GM13976 (cell line): Measurements from ENCODE around the gene C1orf115.

Source experiments
- DNase-seq: peaks from one replicate; pipeline ENCODE4 v3.0.0; 2012; ENCODE audit warnings: low spot score
- in situ Hi-C: fragments of 300-500 bp; cut with MboI; formaldehyde crosslinking; loops from one replicate; pipeline ENCODE4 v1.12.0; 2022; ENCODE audit warnings: low sequenced_read_pairs, mixed read lengths, inconsistent platforms; ENCODE audit not compliant: unreplicated experiment
- TF ChIP-seq, protein P1 (sequence below): IDR thresholded peaks from 2 replicates; pipeline ENCODE4 v1.5.1; 2012; ENCODE audit warnings: borderline replicate concordance, mild to moderate bottlenecking; ENCODE audit not compliant: insufficient read depth; ENCODE audit errors: extremely low read depth, missing control alignments, control extremely low read depth

The C1orf115 gene

DNA sequence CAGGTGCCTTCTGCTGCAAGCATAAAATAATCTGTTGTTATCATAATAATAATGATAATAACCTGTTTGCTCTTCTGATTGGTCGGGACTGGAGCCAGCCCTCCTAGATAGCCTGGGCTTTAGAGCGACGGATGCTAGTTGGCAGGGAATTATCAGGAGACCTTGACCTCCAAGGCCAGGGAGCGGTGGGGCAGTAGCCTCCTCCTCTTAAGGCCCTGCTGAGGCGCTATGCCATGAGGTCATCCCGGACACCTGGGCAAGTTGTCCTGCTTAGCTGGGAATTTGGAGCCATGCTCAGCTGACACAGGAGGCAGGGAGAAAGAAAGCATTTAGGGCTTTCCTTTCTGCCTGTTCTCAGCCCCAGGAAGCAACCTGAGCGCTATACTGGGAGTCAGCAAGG is 15.6 kb downstream of the C1orf115 start:
- in situ Hi-C loops: no loop called here
- no peak for DNase-seq
- TF ChIP-seq, protein P1, sequence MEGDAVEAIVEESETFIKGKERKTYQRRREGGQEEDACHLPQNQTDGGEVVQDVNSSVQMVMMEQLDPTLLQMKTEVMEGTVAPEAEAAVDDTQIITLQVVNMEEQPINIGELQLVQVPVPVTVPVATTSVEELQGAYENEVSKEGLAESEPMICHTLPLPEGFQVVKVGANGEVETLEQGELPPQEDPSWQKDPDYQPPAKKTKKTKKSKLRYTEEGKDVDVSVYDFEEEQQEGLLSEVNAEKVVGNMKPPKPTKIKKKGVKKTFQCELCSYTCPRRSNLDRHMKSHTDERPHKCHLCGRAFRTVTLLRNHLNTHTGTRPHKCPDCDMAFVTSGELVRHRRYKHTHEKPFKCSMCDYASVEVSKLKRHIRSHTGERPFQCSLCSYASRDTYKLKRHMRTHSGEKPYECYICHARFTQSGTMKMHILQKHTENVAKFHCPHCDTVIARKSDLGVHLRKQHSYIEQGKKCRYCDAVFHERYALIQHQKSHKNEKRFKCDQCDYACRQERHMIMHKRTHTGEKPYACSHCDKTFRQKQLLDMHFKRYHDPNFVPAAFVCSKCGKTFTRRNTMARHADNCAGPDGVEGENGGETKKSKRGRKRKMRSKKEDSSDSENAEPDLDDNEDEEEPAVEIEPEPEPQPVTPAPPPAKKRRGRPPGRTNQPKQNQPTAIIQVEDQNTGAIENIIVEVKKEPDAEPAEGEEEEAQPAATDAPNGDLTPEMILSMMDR: no peak

DNA sequence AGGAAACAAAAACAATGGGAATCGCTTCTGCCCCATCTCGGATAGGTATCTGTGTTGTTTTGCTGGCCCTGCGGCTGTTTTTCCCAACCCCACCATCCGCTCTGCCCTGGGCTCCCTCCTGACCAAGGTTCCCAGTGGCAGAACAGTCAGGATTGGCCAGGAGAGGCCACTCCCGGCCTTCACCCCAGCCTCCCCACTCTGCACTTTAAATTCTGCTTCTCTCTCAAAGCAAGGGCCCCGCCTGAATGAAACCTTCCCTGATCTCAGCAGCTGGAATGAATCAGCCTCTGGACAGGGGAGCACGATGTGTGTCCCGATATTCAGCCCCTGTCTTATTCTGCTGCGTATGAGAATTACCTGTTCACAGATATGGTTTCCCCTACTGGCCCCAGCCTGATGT is 16.3 kb downstream of the C1orf115 start:
- in situ Hi-C loops: no loop called here
- TF ChIP-seq, protein P1: no peak
- no peak for DNase-seq

DNA sequence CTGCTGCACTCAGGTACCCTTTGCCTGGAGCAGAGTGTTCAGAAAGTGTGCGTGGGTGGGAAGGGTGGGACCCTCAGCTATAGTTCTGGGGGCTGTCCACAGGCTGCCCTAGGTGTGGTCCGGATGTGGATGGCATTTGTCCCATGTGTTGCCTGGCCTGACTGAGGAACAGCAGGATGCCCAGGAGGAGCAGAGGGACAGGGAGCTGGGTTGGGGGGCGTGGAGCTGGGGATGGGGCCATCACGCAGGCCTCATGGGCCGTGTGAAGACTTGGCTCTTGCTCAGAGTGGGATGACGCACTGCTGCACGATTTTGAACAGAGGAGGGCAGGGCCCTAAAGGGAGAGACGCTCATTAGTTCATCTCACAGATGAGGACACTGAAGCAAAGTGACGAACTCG is 17.0 kb downstream of the C1orf115 start:
- no peak for DNase-seq
- in situ Hi-C loops: no loop called here
- TF ChIP-seq, protein P1: no peak

DNA sequence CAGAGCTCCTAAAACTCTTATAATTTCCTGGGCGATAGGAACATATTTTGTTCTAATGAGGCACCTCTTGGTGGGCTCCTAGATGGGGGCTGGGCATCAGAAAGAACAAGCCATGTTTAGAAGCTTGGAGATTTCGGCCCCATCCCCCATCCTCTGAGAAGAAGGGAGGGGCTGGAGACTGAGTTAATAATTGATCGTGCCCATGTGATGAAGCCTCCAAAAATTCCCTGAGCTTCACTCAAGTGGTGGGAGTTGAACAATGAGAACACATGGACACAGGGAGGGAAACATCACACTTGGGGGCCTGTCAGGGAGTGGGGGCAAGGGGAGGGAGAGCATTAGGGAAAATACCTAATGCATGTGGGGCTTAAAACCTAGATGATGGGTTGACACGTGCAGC is 18.1 kb downstream of the C1orf115 start:
- TF ChIP-seq, protein P1: no peak
- no peak for DNase-seq
- in situ Hi-C loops: no loop called here

DNA sequence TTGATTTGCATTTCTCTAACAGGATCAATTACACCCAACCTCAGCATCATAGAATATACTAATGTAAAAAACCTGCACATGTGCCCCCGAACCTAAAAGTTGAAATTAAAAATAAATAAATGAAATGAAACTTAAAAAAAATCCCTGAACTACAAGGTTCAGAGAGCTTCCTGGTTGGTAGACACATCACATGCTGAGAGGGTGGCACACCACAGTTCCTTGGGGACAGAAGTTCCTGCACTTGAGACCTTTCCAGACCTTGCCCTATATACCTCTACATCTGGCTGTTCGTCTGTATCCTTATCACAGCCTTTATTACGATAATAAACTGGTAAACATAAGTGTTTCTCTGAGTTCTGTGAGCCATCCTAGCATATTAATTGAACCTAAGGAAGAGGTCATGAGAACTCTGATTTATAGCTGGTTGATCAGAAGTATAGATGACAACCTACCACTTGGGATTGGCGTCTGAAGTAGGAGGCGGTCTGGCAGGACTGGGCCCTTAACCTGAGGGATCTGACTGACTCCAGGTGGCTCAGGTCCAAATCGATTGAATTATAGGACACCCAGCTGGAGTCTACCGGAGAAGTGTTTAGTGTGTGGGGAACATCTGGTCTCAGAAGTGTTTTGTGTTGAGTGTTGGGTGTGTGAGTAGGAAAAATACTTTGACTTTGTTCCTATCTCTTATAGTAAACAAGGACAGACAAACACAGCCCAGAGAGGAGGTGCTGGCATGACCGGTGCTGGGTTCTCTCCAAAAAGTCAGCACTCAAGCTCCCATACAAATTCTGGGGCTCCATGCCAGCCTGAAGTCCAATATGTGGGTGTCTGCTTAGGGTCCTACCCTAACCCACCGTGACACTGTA is 19.0 kb downstream of the C1orf115 start:
- no peak for DNase-seq
- TF ChIP-seq, protein P1: no peak
- in situ Hi-C loops: no loop called here

DNA sequence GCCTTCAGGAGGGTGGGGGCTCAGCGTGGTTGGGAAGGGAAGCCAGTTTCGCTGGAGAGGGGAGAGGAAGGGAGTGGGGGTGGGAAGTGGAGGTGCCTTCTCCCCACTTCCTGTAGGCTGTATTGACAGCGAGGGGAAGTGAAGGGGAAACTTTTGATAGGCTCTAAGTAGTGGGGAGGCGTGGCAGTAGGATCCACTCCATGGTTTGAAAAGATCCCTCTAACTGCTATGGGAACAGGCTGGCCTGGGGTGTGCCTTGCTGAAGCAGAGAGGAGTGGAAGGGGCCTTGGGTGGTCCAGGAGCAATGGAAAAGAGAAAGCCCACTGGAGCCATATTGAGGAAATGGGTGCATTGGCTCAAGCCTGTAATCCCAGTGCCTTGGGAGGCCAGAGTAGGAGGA is 20.2 kb downstream of the C1orf115 start:
- DNase-seq: no peak

More for the DNA sequence above, 20.2 kb downstream of the C1orf115 start:
- in situ Hi-C loops: no loop called here
- TF ChIP-seq, protein P1: no peak
